GM23338 (cell line): ENCODE data around the gene NPAS2. TPM values are rescaled to one million over a fixed set of nuclear protein-coding genes. Genes with fewer than 3 reads are reported as not detected.

Source experiments
- ATAC-seq: fragments of 200-7000 bp; cut with Tn5 transposase; 3 replicates; pipeline ENCODE4 v1.9.1; 2020
- DNase-seq: peaks from one replicate; pipeline ENCODE4 v3.0.0-alpha.2; 2015; ENCODE audit warnings: low spot score
- H2AFZ ChIP-seq: fragments of 200-600 bp; sonication (generic); 2 replicates; pipeline ENCODE4 v1.8.0; 2016; ENCODE audit warnings: antibody characterized with exemption, mild to moderate bottlenecking, moderate library complexity
- H3F3A ChIP-seq: fragments of 200-600 bp; sonication (generic); replicated peaks from 2 replicates; pipeline ENCODE4 v1.8.0; 2017; ENCODE audit warnings: antibody characterized with exemption, mixed run types, low read depth
- H3K27ac ChIP-seq: fragments of 200-600 bp; sonication (generic); 2 replicates; pipeline ENCODE4 v1.6.1; 2016; ENCODE audit warnings: low read depth
- H3K27me3 ChIP-seq: fragments of 200-600 bp; sonication (generic); 2 replicates; pipeline ENCODE4 v1.8.0; 2016; ENCODE audit warnings: mild to moderate bottlenecking, mixed run types, moderate library complexity; ENCODE audit not compliant: insufficient read depth
- H3K36me3 ChIP-seq: fragments of 200-600 bp; sonication (generic); 2 replicates; pipeline ENCODE4 v1.8.0; 2016; ENCODE audit warnings: mild to moderate bottlenecking; ENCODE audit not compliant: insufficient read depth
- H3K4me1 ChIP-seq: fragments of 200-600 bp; sonication (generic); 2 replicates; pipeline ENCODE4 v1.8.0; 2016; ENCODE audit warnings: mild to moderate bottlenecking, moderate library complexity; ENCODE audit not compliant: insufficient read depth
- H3K4me2 ChIP-seq: fragments of 200-600 bp; sonication (generic); 2 replicates; pipeline ENCODE4 v1.7.1; 2017; ENCODE audit warnings: mixed run types
- H3K4me3 ChIP-seq: fragments of 200-600 bp; sonication (generic); 2 replicates; pipeline ENCODE4 v1.6.1; 2016; ENCODE audit warnings: mixed run types
- H3K79me2 ChIP-seq: fragments of 200-600 bp; sonication (generic); replicated peaks from 2 replicates; pipeline ENCODE4 v1.8.0; 2017; ENCODE audit warnings: mild to moderate bottlenecking; ENCODE audit not compliant: insufficient read depth
- H3K9me2 ChIP-seq: fragments of 200-600 bp; sonication (generic); 2 replicates; pipeline ENCODE4 v1.8.0; 2017; ENCODE audit not compliant: insufficient read depth
- H4K20me1 ChIP-seq: fragments of 200-600 bp; sonication (generic); replicated peaks from 2 replicates; pipeline ENCODE4 v1.8.0; 2017; ENCODE audit warnings: mild to moderate bottlenecking; ENCODE audit not compliant: insufficient read depth
- H3K27ac Mint-ChIP-seq: 2 replicates; pipeline ENCODE4 v1.8.0; 2020; ENCODE audit warnings: inconsistent platforms, mild to moderate bottlenecking, moderate library complexity, mixed read lengths
- H3K27me3 Mint-ChIP-seq: 3 replicates; pipeline ENCODE4 v1.8.0; 2022; ENCODE audit warnings: low read depth, mild to moderate bottlenecking, moderate library complexity, mixed read lengths, inconsistent platforms; ENCODE audit not compliant: insufficient read depth, poor library complexity
- H3K36me3 Mint-ChIP-seq: 3 replicates; pipeline ENCODE4 v1.8.0; 2021; ENCODE audit warnings: low read depth, mild to moderate bottlenecking, inconsistent platforms, moderate library complexity, mixed read lengths
- H3K4me1 Mint-ChIP-seq: 3 replicates; pipeline ENCODE4 v1.8.0; 2020; ENCODE audit warnings: mild to moderate bottlenecking, inconsistent platforms, mixed read lengths
- H3K4me3 Mint-ChIP-seq: 3 replicates; pipeline ENCODE4 v1.8.0; 2021; ENCODE audit warnings: moderate library complexity, mild to moderate bottlenecking, inconsistent platforms, mixed read lengths
- H3K9me3 Mint-ChIP-seq: 3 replicates; pipeline ENCODE4 v1.8.0; 2020; ENCODE audit warnings: moderate library complexity, mild to moderate bottlenecking, inconsistent platforms, mixed read lengths
- CTCF ChIP-seq, 2 experiments: fragments of 200-600 bp in 1 of 2; sonication (generic) in 1 of 2; conservative IDR thresholded peaks; 2 replicates each; pipeline versions ENCODE4 v1.5.1 to v1.6.1; 2016 to 2017; ENCODE audit warnings: antibody characterized with exemption in 2 of 2, low read depth in 2 of 2, mild to moderate bottlenecking in 2 of 2, moderate library complexity in 1 of 2
- EZH2 ChIP-seq: fragments of 200-600 bp; sonication (generic); IDR thresholded peaks from one replicate; pipeline ENCODE4 v1.8.0; 2017; ENCODE audit warnings: antibody characterized with exemption, mild to moderate bottlenecking, low read depth; ENCODE audit not compliant: unreplicated experiment
- NANOG ChIP-seq: IDR thresholded peaks from 2 replicates; pipeline ENCODE4 v1.6.1; 2016; ENCODE audit warnings: antibody characterized with exemption, borderline replicate concordance
- POLR2AphosphoS5 ChIP-seq: IDR thresholded peaks from 2 replicates; pipeline ENCODE4 v1.6.1; 2016; ENCODE audit warnings: antibody characterized with exemption, low read depth
- ZNF114 ChIP-seq: fragments of 250-450 bp; sonication (Bioruptor Pico); IDR thresholded peaks from 2 replicates; pipeline ENCODE4 v1.5.0; 2020; ENCODE audit warnings: mild to moderate bottlenecking, moderate library complexity
- ZNF331 ChIP-seq: fragments of 250-450 bp; sonication (Bioruptor Pico); IDR thresholded peaks from 2 replicates; pipeline ENCODE4 v1.5.0; 2020; ENCODE audit warnings: low read depth, mild to moderate bottlenecking, moderate library complexity
- ZNF462 ChIP-seq: fragments of 250-450 bp; sonication (Bioruptor Pico); IDR thresholded peaks from 2 replicates; pipeline ENCODE4 v1.5.0; 2020; ENCODE audit warnings: mild to moderate bottlenecking, moderate library complexity
- polyA plus RNA-seq: library from polyadenylated mRNA; unstranded; fragments of >200 nt; fragmentation: Nextera tagmentation; extraction: Ambion mirVana; gene quantifications from 2 replicates; pipeline ENCODE4 v1.2.1, GENCODE V29; 2016
- total RNA-seq: library from RNA; depleted of rRNA; stranded (reverse); fragments of >200 nt; shearing (Covaris generic); gene quantifications from 2 replicates; pipeline ENCODE4 v1.2.3, GENCODE V29; 2014

NPAS2 gene
- total and polyA plus RNA-seq, 2 experiments from 2014 or later, result 0.56 to 1.1 TPM

GRCh38 chr2:100884145-100884621, 64.2 kb downstream of the NPAS2 start:
- no peak for TF ChIP-seq NANOG
- H3K79me2 ChIP-seq, result no peaks in the 10 kb centered on the region
- no peaks in the 10 kb centered on the region for H3F3A ChIP-seq
- H3K4me1 ChIP-seq, result peaks cover 32% of the 10 kb centered on the region
- no peaks in the 10 kb centered on the region for H3K9me3 Mint-ChIP-seq
- 0 out of 2 replicates have a peak, but pooled peaks cover 4% of the 10 kb centered on the region for H3K27me3 ChIP-seq
- no peaks in the 10 kb centered on the region for H3K36me3 ChIP-seq
- H4K20me1 ChIP-seq, result no peaks in the 10 kb centered on the region
- no peaks in the 10 kb centered on the region for H3K36me3 Mint-ChIP-seq
- no peak for ATAC-seq
- DNase-seq, result no peak
- H2AFZ ChIP-seq, result no peak overlapping the region
- H3K27me3 Mint-ChIP-seq, result peaks cover 14% of the 10 kb centered on the region
- no peak overlapping the region for H3K4me2 ChIP-seq
- no peak overlapping the region for H3K4me3 ChIP-seq
- no peak overlapping the region for H3K27ac ChIP-seq
- H3K9me2 ChIP-seq, result 0 out of 2 replicates have a peak, but pooled peaks cover 7% of the 10 kb centered on the region
- no peak overlapping the region for H3K4me3 Mint-ChIP-seq
- peaks cover 55% of the 10 kb centered on the region for H3K4me1 Mint-ChIP-seq
- no peak overlapping the region for H3K27ac Mint-ChIP-seq

- no peaks in the 10 kb centered on the region for H3F3A ChIP-seq
- Mint-ChIP-seq H3K27me3 (peaks cover 19% of the 10 kb centered on the region), H3K36me3 (no peaks in the 10 kb centered on the region), H3K27ac (peak overlapping the region; percentile 87), H3K4me1 (peaks cover 56% of the 10 kb centered on the region), H3K4me3 (peak overlapping the region; percentile 40; the same call in 1 of the 3 replicates), H3K9me3 (no peaks in the 10 kb centered on the region)
- no peak overlapping the region for H2AFZ ChIP-seq
- peak overlapping the region; percentile 69 for H3K4me2 ChIP-seq
- peaks cover 32% of the 10 kb centered on the region for H3K4me1 ChIP-seq
- no peaks in the 10 kb centered on the region for H4K20me1 ChIP-seq
- no peaks in the 10 kb centered on the region for H3K79me2 ChIP-seq
- H3K27me3 ChIP-seq, result 0 out of 2 replicates have a peak, but pooled peaks cover 4% of the 10 kb centered on the region
- 0 out of 2 replicates have a peak, but pooled peaks cover 7% of the 10 kb centered on the region for H3K9me2 ChIP-seq
- H3K27ac ChIP-seq, result no peak overlapping the region; the same call in 1 of the 2 replicates
- TF ChIP-seq ZNF331 (CRISPR knock-in tag), result no peak
- TF ChIP-seq EZH2, result no peak
- no peak for TF ChIP-seq ZNF114 (CRISPR knock-in tag)
- no peak for TF ChIP-seq POLR2AphosphoS5
- TF ChIP-seq CTCF (conservative IDR thresholded peaks at IDR 0.05; ENCODE audit: low read depth in 2 of 2), result no peak
- no peak for TF ChIP-seq ZNF462
- no peak overlapping the region; the same call in 1 of the 2 replicates for H3K4me3 ChIP-seq
- ATAC-seq (peak; percentile 47), DNase-seq (peak; percentile 35)
- no peaks in the 10 kb centered on the region for H3K36me3 ChIP-seq
Measured at GRCh38 chr2:100886085-100886484, 66.1 kb downstream of the NPAS2 start.
